ENCODE data around the gene CCBE1.

CCBE1 gene

GRCh38 chr18:59570101-59570775 is 127.0 kb downstream of the CCBE1 start:
- no peak for DNase-seq (ENCODE audit: low spot score)

- no peak for DNase-seq (ENCODE audit: low spot score)
Observed at GRCh38 chr18:59569390-59569791, 127.8 kb downstream of the CCBE1 start.

GRCh38 chr18:59567431-59567830 is 129.8 kb downstream of the CCBE1 start:
- DNase-seq (ENCODE audit: low spot score): no peak

GRCh38 chr18:59566533-59566971 is 130.7 kb downstream of the CCBE1 start:
- DNase-seq (ENCODE audit: low spot score): no peak

- no peak for DNase-seq (ENCODE audit: low spot score)
Observed at GRCh38 chr18:59565957-59566356, 131.3 kb downstream of the CCBE1 start.

GRCh38 chr18:59564561-59564960 is 132.7 kb downstream of the CCBE1 start:
- DNase-seq (ENCODE audit: low spot score): no peak

GRCh38 chr18:59563176-59563785 is 133.9 kb downstream of the CCBE1 start:
- DNase-seq (ENCODE audit: low spot score): no peak

GRCh38 chr18:59562751-59563150 is 134.5 kb downstream of the CCBE1 start:
- no peak for DNase-seq (ENCODE audit: low spot score)

GRCh38 chr18:59561612-59562011 is 135.6 kb downstream of the CCBE1 start:
- no peak for DNase-seq (ENCODE audit: low spot score)

GRCh38 chr18:59560556-59560955 is 136.7 kb downstream of the CCBE1 start:
- DNase-seq (ENCODE audit: low spot score): no peak

- DNase-seq (ENCODE audit: low spot score): no peak
Observed at GRCh38 chr18:59559528-59559927, 137.7 kb downstream of the CCBE1 start.

GRCh38 chr18:59555995-59556659 is 141.1 kb downstream of the CCBE1 start:
- no peak for DNase-seq (ENCODE audit: low spot score)

GRCh38 chr18:59554796-59555335 is 142.4 kb downstream of the CCBE1 start:
- DNase-seq (ENCODE audit: low spot score): no peak

- DNase-seq (ENCODE audit: low spot score): no peak
Observed at GRCh38 chr18:59553273-59553870, 143.9 kb downstream of the CCBE1 start.

GRCh38 chr18:59551902-59552635 is 145.2 kb downstream of the CCBE1 start:
- DNase-seq (ENCODE audit: low spot score): no peak

GRCh38 chr18:59550174-59550516 is 147.1 kb downstream of the CCBE1 start:
- no peak for DNase-seq (ENCODE audit: low spot score)

- no peak for DNase-seq (ENCODE audit: low spot score)
Observed at GRCh38 chr18:59549503-59550173, 147.6 kb downstream of the CCBE1 start.

GRCh38 chr18:59547581-59548182 is 149.5 kb downstream of the CCBE1 start:
- DNase-seq (ENCODE audit: low spot score): peak; percentile 20

- no peak for DNase-seq (ENCODE audit: low spot score)
Observed at GRCh38 chr18:59546188-59546587, 151.0 kb downstream of the CCBE1 start.

GRCh38 chr18:59540780-59541179 is 156.4 kb downstream of the CCBE1 start:
- no peak for DNase-seq (ENCODE audit: low spot score)

GRCh38 chr18:59540346-59540745 is 156.9 kb downstream of the CCBE1 start:
- DNase-seq (ENCODE audit: low spot score): no peak
